Fibroblast of skin of scalp (primary cell): ENCODE data around the gene PRSS57.
"Not testable (repeated sequence)": the region's sequence is repeated elsewhere in the genome, so short reads cannot be mapped to it uniquely, and the experiment has no call there.

Experiments
- DNase-seq: peaks from one replicate; pipeline ENCODE4 v3.0.0-alpha.2; 2013

The PRSS57 gene

GRCh38 chr19:723247-723646 is 28.0 kb upstream of the PRSS57 start:
- no peak for DNase-seq

GRCh38 chr19:722553-723101 is 27.4 kb upstream of the PRSS57 start:
- DNase-seq, result peak; percentile 23

- DNase-seq, result no peak
Observed at GRCh38 chr19:720345-721160, 25.3 kb upstream of the PRSS57 start.

GRCh38 chr19:719636-720344 is 24.5 kb upstream of the PRSS57 start:
- no peak for DNase-seq

- DNase-seq, result no peak
Observed at GRCh38 chr19:718991-719512, 23.8 kb upstream of the PRSS57 start.

GRCh38 chr19:718251-718951 is 23.1 kb upstream of the PRSS57 start:
- DNase-seq, result no peak

- DNase-seq, result no peak
Observed at GRCh38 chr19:715347-715746, 20.1 kb upstream of the PRSS57 start.

GRCh38 chr19:711254-711653 is 16.0 kb upstream of the PRSS57 start:
- DNase-seq, result no peak

GRCh38 chr19:710767-711166 is 15.5 kb upstream of the PRSS57 start:
- no peak for DNase-seq

GRCh38 chr19:709965-710571 is 14.8 kb upstream of the PRSS57 start:
- DNase-seq, result no peak

- no peak for DNase-seq
Observed at GRCh38 chr19:709196-709964, 14.1 kb upstream of the PRSS57 start.

GRCh38 chr19:708154-709143 is 13.2 kb upstream of the PRSS57 start, which contains the start of gene PALM:
PALM (plus strand) TSS chr19:708935; CDS start chr19:709147, 212 bp downstream.
- peak; percentile 43 for DNase-seq

GRCh38 chr19:704447-704741 is 9.1 kb upstream of the PRSS57 start:
- no peak for DNase-seq

- peak; percentile 52 for DNase-seq
Observed at GRCh38 chr19:703651-704446, 8.6 kb upstream of the PRSS57 start.

GRCh38 chr19:703329-703650 is 8.0 kb upstream of the PRSS57 start:
- no peak for DNase-seq

- DNase-seq, result not testable (repeated sequence)
Observed at GRCh38 chr19:702847-703246, 7.6 kb upstream of the PRSS57 start.

- DNase-seq, result not testable (repeated sequence)
Observed at GRCh38 chr19:699885-700284, 4.6 kb upstream of the PRSS57 start.

- not testable (repeated sequence) for DNase-seq
Observed at GRCh38 chr19:698529-698928, 3.3 kb upstream of the PRSS57 start.

- no peak for DNase-seq
Observed at GRCh38 chr19:694481-695351, 536 bp downstream of the PRSS57 start.
